Smooth muscle cell (in vitro differentiated cells): Measurements from ENCODE around the gene ANKHD1. TPM values are rescaled to one million over a fixed set of nuclear protein-coding genes. Genes with fewer than 3 reads are reported as not detected.

Source experiments
- DNase-seq: peaks from one replicate; lab custom pipeline; 2025; ENCODE audit not compliant: unreplicated experiment; lab: John Stamatoyannopoulos, UW
- H2AFZ ChIP-seq: fragments of 200-600 bp; sonication (generic); 2 replicates; pipeline ENCODE4 v1.6.0; 2016; ENCODE audit warnings: antibody characterized with exemption, low read depth, mild to moderate bottlenecking
- H3F3A ChIP-seq: fragments of 200-600 bp; sonication (generic); 2 replicates; pipeline ENCODE4 v1.6.0; 2017; ENCODE audit warnings: antibody characterized with exemption, low read depth
- H3K27ac ChIP-seq: fragments of 200-600 bp; sonication (generic); 2 replicates; pipeline ENCODE4 v1.5.1; 2016; ENCODE audit warnings: low read depth, mild to moderate bottlenecking
- H3K27me3 ChIP-seq: fragments of 200-600 bp; sonication (generic); 2 replicates; pipeline ENCODE4 v1.6.1; 2016; ENCODE audit warnings: low read depth, mild to moderate bottlenecking
- H3K36me3 ChIP-seq: fragments of 200-600 bp; sonication (generic); 2 replicates; pipeline ENCODE4 v1.5.1; 2016; ENCODE audit warnings: low read depth
- H3K4me1 ChIP-seq: fragments of 200-600 bp; sonication (generic); 2 replicates; pipeline ENCODE4 v1.5.1; 2016; ENCODE audit warnings: low read depth
- H3K4me2 ChIP-seq: fragments of 200-600 bp; sonication (generic); 2 replicates; pipeline ENCODE4 v1.6.0; 2016; ENCODE audit warnings: mild to moderate bottlenecking
- H3K4me3 ChIP-seq: fragments of 200-600 bp; sonication (generic); 2 replicates; pipeline ENCODE4 v1.5.1; 2016; ENCODE audit warnings: mild to moderate bottlenecking
- H3K79me2 ChIP-seq: fragments of 200-600 bp; sonication (generic); 2 replicates; pipeline ENCODE4 v1.6.0; 2016; ENCODE audit warnings: low read depth, mild to moderate bottlenecking
- H3K9ac ChIP-seq: fragments of 200-600 bp; sonication (generic); 2 replicates; pipeline ENCODE4 v1.6.0; 2016; ENCODE audit warnings: low read depth
- H3K9me3 ChIP-seq: fragments of 200-600 bp; sonication (generic); replicated peaks from 2 replicates; pipeline ENCODE4 v1.5.1; 2016; ENCODE audit warnings: low read depth
- H4K20me1 ChIP-seq: fragments of 200-600 bp; sonication (generic); 2 replicates; pipeline ENCODE4 v1.6.0; 2016; ENCODE audit warnings: low read depth
- CTCF ChIP-seq: fragments of 200-600 bp; sonication (generic); IDR thresholded peaks from 2 replicates; pipeline ENCODE4 v1.5.1; 2017; ENCODE audit warnings: borderline replicate concordance, mild to moderate bottlenecking, antibody characterized with exemption; ENCODE audit not compliant: insufficient read depth, poor library complexity, severe bottlenecking
- WGBS: methylation state at CpG from one replicate; pipeline ENCODE4 v1.1.7; 2016; ENCODE audit warnings: low lambda C conversion rate; 5-methylcytosine and 5-hydroxymethylcytosine counted together
- polyA plus RNA-seq: library from polyadenylated mRNA; unstranded; fragments of >200 nt; fragmentation: Nextera tagmentation; extraction: Ambion mirVana; gene quantifications from 2 replicates; pipeline ENCODE4 v1.2.1, GENCODE V29; 2016
- total RNA-seq: library from RNA; depleted of rRNA; stranded (reverse); fragments of >200 nt; gene quantifications from 2 replicates; pipeline ENCODE4 v1.2.3, GENCODE V29; 2014

ANKHD1 gene
- total and polyA plus RNA-seq, 2 experiments from 2014 or later, result 37.9 to 56.1 TPM

- no peaks in the 10 kb centered on the region for H4K20me1 ChIP-seq
- H3K9me3 ChIP-seq, result no peaks in the 10 kb centered on the region
- H2AFZ ChIP-seq, result no peak overlapping the region
- no peaks in the 10 kb centered on the region for H3K27me3 ChIP-seq
- 97% methylated on average over 22 of the region's 22 CpGs for WGBS
- peaks cover 25% of the 10 kb centered on the region for H3K79me2 ChIP-seq
- no peak for DNase-seq
- H3K4me2 ChIP-seq, result no peak overlapping the region
- no peak overlapping the region for H3K4me3 ChIP-seq
- no peak overlapping the region for H3K27ac ChIP-seq
- TF ChIP-seq CTCF, result no peak
- H3K4me1 ChIP-seq, result peaks cover 14% of the 10 kb centered on the region
- H3K36me3 ChIP-seq, result no peaks in the 10 kb centered on the region
- H3F3A ChIP-seq, result no peaks in the 10 kb centered on the region
- no peak overlapping the region for H3K9ac ChIP-seq
These were observed 165.6 kb downstream of the ANKHD1 start for GRCh38 chr5:140567136-140567818.

GRCh38 chr5:140567871-140568270, 166.2 kb downstream of the ANKHD1 start:
- Histone ChIP-seq H3K27me3 (no peaks in the 10 kb centered on the region), H3K4me3 (no peak overlapping the region), H2AFZ (no peak overlapping the region), H3K4me1 (peaks cover 14% of the 10 kb centered on the region), H3F3A (no peaks in the 10 kb centered on the region), H3K4me2 (no peak overlapping the region), H4K20me1 (no peaks in the 10 kb centered on the region), H3K36me3 (no peaks in the 10 kb centered on the region), H3K9ac (no peak overlapping the region), H3K27ac (no peak overlapping the region), H3K9me3 (no peaks in the 10 kb centered on the region), H3K79me2 (peaks cover 25% of the 10 kb centered on the region)
- 98% methylated on average over 13 of the region's 13 CpGs for WGBS
- TF ChIP-seq CTCF, result no peak
- DNase-seq, result no peak

- Histone ChIP-seq H3K9me3 (no peaks in the 10 kb centered on the region), H2AFZ (no peak overlapping the region), H3K4me1 (peaks cover 12% of the 10 kb centered on the region), H3K36me3 (no peaks in the 10 kb centered on the region), H3K27ac (no peak overlapping the region), H4K20me1 (no peaks in the 10 kb centered on the region), H3K79me2 (peaks cover 19% of the 10 kb centered on the region), H3K4me2 (no peak overlapping the region), H3F3A (no peaks in the 10 kb centered on the region), H3K27me3 (no peaks in the 10 kb centered on the region), H3K4me3 (no peak overlapping the region), H3K9ac (no peak overlapping the region)
- no peak for DNase-seq
- 92% methylated on average over 2 of the region's 2 CpGs for WGBS
- no peak for TF ChIP-seq CTCF
These were observed 166.9 kb downstream of the ANKHD1 start for GRCh38 chr5:140568443-140569063.
